ENCODE measurements around the gene DTNBP1.

DNA sequence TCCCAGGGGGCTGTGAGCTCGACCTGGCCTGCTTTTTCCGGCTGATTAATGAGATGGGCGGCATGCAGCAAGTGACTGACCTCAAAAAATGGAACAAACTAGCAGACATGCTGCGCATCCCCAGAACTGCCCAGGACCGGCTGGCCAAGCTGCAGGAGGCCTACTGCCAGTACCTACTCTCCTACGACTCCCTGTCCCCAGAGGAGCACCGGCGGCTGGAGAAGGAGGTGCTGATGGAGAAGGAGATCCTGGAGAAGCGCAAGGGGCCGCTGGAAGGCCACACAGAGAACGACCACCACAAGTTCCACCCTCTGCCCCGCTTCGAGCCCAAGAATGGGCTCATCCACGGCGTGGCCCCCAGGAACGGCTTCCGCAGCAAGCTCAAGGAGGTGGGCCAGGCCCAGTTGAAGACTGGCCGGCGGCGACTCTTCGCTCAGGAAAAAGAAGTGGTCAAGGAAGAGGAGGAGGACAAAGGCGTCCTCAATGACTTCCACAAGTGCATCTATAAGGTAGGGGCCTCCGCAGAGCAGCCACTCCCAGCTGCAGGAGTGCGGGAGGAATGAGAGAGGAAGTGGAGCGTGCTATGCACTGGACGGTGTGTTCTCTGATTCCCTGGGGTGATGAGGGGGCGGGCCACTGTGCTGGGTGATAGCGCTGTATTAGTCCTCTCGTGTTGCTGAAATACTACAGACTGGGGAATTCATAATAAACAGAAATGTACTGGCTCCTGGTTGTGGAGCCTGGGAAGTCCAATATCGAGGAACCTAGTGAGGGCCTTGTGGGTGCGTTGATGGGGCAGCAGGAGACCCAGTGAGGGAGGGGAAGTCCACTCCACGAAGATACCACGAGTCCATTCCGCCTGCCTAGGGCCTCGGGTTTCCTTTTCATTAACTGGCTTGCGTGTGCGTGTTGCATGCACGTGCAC, 161.7 kb downstream of the DTNBP1 start:
- TF ChIP-seq, protein P1, sequence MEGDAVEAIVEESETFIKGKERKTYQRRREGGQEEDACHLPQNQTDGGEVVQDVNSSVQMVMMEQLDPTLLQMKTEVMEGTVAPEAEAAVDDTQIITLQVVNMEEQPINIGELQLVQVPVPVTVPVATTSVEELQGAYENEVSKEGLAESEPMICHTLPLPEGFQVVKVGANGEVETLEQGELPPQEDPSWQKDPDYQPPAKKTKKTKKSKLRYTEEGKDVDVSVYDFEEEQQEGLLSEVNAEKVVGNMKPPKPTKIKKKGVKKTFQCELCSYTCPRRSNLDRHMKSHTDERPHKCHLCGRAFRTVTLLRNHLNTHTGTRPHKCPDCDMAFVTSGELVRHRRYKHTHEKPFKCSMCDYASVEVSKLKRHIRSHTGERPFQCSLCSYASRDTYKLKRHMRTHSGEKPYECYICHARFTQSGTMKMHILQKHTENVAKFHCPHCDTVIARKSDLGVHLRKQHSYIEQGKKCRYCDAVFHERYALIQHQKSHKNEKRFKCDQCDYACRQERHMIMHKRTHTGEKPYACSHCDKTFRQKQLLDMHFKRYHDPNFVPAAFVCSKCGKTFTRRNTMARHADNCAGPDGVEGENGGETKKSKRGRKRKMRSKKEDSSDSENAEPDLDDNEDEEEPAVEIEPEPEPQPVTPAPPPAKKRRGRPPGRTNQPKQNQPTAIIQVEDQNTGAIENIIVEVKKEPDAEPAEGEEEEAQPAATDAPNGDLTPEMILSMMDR (IDR thresholded peaks at IDR 0.05), result no peak
- TF ChIP-seq POLR2A (IDR thresholded peaks at IDR 0.05), result no peak
